Vagina (tissue), 2 donors: ENCODE measurements around the gene RAB28. TPM values are rescaled to one million over a fixed set of nuclear protein-coding genes. Genes with fewer than 3 reads are reported as not detected.
"Not testable (repeated sequence)": the region's sequence is repeated elsewhere in the genome, so short reads cannot be mapped to it uniquely, and the experiment has no call there.

Experiments
- DNase-seq, 2 donors: peaks; one replicate each; pipeline ENCODE4 v3.0.0-alpha.2; 2017; ENCODE audit errors: extremely low spot score in 2 of 2
- H3K27ac ChIP-seq: fragments of 200-600 bp; sonication (generic); one replicate; pipeline ENCODE4 v1.5.1; 2019
- H3K27me3 ChIP-seq: fragments of 200-600 bp; sonication (generic); one replicate; pipeline ENCODE4 v1.5.1; 2019
- H3K36me3 ChIP-seq, 2 donors: fragments of 200-600 bp; sonication (generic); one replicate each; pipeline ENCODE4 v1.5.1; 2017 to 2019
- H3K4me1 ChIP-seq: fragments of 200-600 bp; sonication (generic); one replicate; pipeline ENCODE4 v1.5.1; 2019
- H3K4me3 ChIP-seq, 2 donors: fragments of 200-600 bp; sonication (generic); 1 replicate in 1 of 2; 2 replicates in 1 of 2; pipeline ENCODE4 v1.5.1; 2016 to 2019
- H3K9me3 ChIP-seq: fragments of 200-600 bp; sonication (generic); one replicate; pipeline ENCODE4 v1.5.1; 2019
- CTCF ChIP-seq, 3 experiments: fragments of 450-650 bp in 2 of 3; fragments of 200-600 bp in 1 of 3; sonication (generic) in 1 of 3; IDR thresholded peaks; one replicate each; pipeline ENCODE4 v1.5.1; 2017 to 2019; ENCODE audit warnings: antibody characterized with exemption in 3 of 3, mild to moderate bottlenecking in 2 of 3, moderate library complexity in 2 of 3
- POLR2A ChIP-seq, 2 donors: fragments of 450-650 bp; IDR thresholded peaks; one replicate each; pipeline ENCODE4 v1.6.1; 2017; ENCODE audit warnings: antibody characterized with exemption in 2 of 2, mild to moderate bottlenecking in 2 of 2, moderate library complexity in 2 of 2
- POLR2AphosphoS5 ChIP-seq, 2 donors: sonication (generic); formaldehyde crosslinking; IDR thresholded peaks; one replicate each; pipeline ENCODE4 v1.9.0; 2017; ENCODE audit warnings: antibody characterized with exemption in 2 of 2, mild to moderate bottlenecking in 2 of 2, low read depth in 1 of 2; ENCODE audit not compliant: insufficient read depth in 1 of 2
- intact Hi-C: fragments of 100-400 bp; cut with DNase I; formaldehyde crosslinking; loops from one replicate; pipeline ENCODE4 v1.15.1; 2023
- total RNA-seq: library from RNA; depleted of rRNA; stranded (reverse); fragments of >200 nt; gene quantifications from one replicate; pipeline ENCODE4 v1.2.3, GENCODE V29; 2016

Gene RAB28
- total RNA-seq, 1 donor from 2014 or later = 182 TPM

DNA sequence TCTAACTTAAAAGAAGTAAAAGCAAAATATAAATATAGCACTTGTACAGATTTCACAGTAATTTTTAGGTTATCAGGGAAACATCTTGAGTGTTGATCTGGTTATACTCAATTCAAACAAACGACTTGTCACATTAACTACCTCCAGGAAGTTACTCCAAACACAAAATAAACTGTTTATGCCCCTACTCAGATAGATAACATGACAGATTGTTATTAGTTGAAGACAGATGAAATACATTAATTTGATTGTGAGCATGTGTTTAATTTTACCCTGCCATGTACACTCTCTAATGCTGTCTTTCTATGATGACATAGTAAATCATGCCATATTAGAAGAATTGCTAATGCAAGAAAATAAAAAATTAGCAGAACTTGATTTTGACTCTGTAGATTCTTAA is 88.0 kb downstream of the RAB28 start:
- H3K27ac ChIP-seq = no peak overlapping the region
- no peaks in the 10 kb centered on the region for H3K27me3 ChIP-seq
- H3K9me3 ChIP-seq = no peaks in the 10 kb centered on the region
- H3K4me1 ChIP-seq = no peaks in the 10 kb centered on the region
- H3K36me3 ChIP-seq = no peaks in the 10 kb centered on the region
- DNase-seq = no peak
- intact Hi-C loops = no loop called here
- H3K4me3 ChIP-seq = no peak overlapping the region
- TF ChIP-seq POLR2AphosphoS5 (IDR thresholded peaks at IDR 0.05; ENCODE audit: insufficient read depth in 1 of 2, low read depth in 1 of 2) = no peak
- no peak for TF ChIP-seq CTCF (IDR thresholded peaks at IDR 0.05)
- TF ChIP-seq POLR2A (IDR thresholded peaks at IDR 0.05) = no peak

DNA sequence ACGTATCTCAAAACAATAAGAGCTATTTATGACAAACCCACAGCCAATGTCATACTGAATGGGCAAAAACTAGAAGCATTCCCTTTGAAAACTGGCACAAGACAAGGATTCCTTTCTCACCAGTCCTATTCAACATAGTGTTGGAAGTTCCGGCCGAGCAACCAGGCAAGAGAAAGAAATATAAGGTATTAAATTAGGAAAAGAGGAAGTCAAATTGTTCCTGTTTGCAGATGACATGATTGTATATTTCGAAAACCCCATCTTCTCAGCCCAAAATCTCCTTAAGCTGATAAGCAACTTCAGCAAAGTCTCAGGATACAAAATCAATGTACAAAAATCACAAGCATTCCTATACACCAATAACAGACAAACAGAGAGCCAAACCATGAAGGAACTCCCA is 94.2 kb downstream of the RAB28 start:
- H3K4me3 ChIP-seq, H3K36me3 ChIP-seq, H3K4me1 ChIP-seq, intact Hi-C loops, H3K27me3 ChIP-seq, H3K9me3 ChIP-seq, H3K27ac ChIP-seq, DNase-seq: not testable (repeated sequence)

DNA sequence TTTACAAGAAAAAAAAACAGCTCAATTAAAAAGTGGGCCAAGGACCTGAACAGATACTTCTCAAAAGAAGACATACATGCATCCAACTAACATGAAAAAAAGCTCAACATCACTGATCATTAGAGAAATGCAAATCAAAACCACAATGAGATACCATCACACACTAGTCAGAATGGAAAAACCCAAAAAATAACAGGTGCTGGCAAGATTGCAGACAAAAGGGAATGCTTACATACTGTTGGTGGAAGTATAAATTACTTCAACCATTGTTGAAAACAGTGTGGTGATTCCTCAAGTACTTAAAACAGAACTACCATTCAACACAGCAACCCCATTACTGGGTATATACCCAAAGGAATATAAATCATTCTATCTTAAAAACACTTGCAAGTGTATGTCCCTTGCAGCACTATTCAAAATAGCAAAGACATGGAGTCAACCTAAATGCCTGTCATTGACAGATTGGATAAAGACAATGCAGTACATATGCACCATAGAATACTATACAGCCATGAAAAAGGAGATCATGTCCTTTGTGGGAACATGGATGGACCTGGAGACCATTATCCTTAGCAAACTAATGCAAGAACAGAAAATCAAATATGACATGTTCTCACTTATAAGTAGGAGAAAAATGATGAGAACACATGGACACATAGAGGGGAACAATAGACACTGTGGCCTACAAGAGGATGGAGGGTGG is 97.6 kb downstream of the RAB28 start:
- DNase-seq = no peak
- H3K4me1 ChIP-seq = no peaks in the 10 kb centered on the region
- no peak overlapping the region for H3K4me3 ChIP-seq
- TF ChIP-seq POLR2AphosphoS5 (IDR thresholded peaks at IDR 0.05; ENCODE audit: insufficient read depth in 1 of 2, low read depth in 1 of 2) = no peak
- TF ChIP-seq CTCF (IDR thresholded peaks at IDR 0.05) = no peak
- TF ChIP-seq POLR2A (IDR thresholded peaks at IDR 0.05) = no peak
- no peaks in the 10 kb centered on the region for H3K36me3 ChIP-seq
- intact Hi-C loops = no loop called here
- H3K27ac ChIP-seq = no peak overlapping the region
- no peaks in the 10 kb centered on the region for H3K27me3 ChIP-seq
- no peaks in the 10 kb centered on the region for H3K9me3 ChIP-seq

DNA sequence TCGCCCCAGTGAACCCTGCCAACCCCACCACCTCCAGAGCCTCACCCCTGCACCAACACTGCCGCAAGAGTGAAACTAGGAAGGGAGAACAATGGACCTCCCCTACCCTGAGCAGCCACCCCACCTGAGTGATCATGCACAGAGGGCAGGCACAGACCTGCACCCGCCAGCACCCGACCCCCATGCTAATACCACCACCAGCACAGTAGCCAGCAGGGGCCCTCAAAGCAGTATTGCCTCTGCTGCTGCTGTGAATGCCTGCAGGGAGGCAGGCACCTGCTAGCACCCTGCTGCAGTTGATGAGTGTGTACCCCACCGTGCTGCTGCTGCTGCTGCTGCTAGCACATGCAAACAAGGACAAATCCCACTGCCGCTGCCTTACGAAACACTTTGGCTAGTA is 100.1 kb downstream of the RAB28 start:
- intact Hi-C loops = no loop called here
- DNase-seq = no peak
- H3K4me1 ChIP-seq = no peaks in the 10 kb centered on the region
- no peaks in the 10 kb centered on the region for H3K9me3 ChIP-seq
- no peaks in the 10 kb centered on the region for H3K27me3 ChIP-seq
- H3K36me3 ChIP-seq = no peaks in the 10 kb centered on the region
- no peak for TF ChIP-seq POLR2A (IDR thresholded peaks at IDR 0.05)
- no peak for TF ChIP-seq CTCF (IDR thresholded peaks at IDR 0.05)
- no peak for TF ChIP-seq POLR2AphosphoS5 (IDR thresholded peaks at IDR 0.05; ENCODE audit: insufficient read depth in 1 of 2, low read depth in 1 of 2)
- H3K27ac ChIP-seq = no peak overlapping the region
- H3K4me3 ChIP-seq = no peak overlapping the region

- no peaks in the 10 kb centered on the region for H3K9me3 ChIP-seq
- no peaks in the 10 kb centered on the region for H3K36me3 ChIP-seq
- no peak overlapping the region for H3K27ac ChIP-seq
- H3K4me3 ChIP-seq = no peak overlapping the region
- TF ChIP-seq CTCF (IDR thresholded peaks at IDR 0.05) (no peak), POLR2A (IDR thresholded peaks at IDR 0.05) (no peak), POLR2AphosphoS5 (IDR thresholded peaks at IDR 0.05; ENCODE audit: insufficient read depth in 1 of 2, low read depth in 1 of 2) (no peak)
- intact Hi-C loops = no loop called here
- H3K4me1 ChIP-seq = no peaks in the 10 kb centered on the region
- no peaks in the 10 kb centered on the region for H3K27me3 ChIP-seq
- DNase-seq = no peak
These were observed 105.0 kb downstream of the RAB28 start for GRCh38 chr4:13378973-13379759.
